Peyer's patch (tissue), 4 donors: ENCODE results near the gene LHFPL4.

Source experiments
- POLR2A ChIP-seq, 2 donors: fragments of 450-650 bp; IDR thresholded peaks; one replicate each; pipeline ENCODE4 v1.5.1; 2017; ENCODE audit warnings: antibody characterized with exemption in 2 of 2, mild to moderate bottlenecking in 2 of 2, moderate library complexity in 2 of 2
- TF ChIP-seq, protein P1 (sequence below), 6 experiments: fragments of 450-650 bp in 4 of 6; fragments of 200-600 bp in 2 of 6; sonication (generic) in 1 of 6; IDR thresholded peaks; one replicate each; pipeline ENCODE4 v1.5.1; 2017 to 2019; ENCODE audit warnings: antibody characterized with exemption in 6 of 6, mild to moderate bottlenecking in 3 of 6, moderate library complexity in 1 of 6

DNA sequence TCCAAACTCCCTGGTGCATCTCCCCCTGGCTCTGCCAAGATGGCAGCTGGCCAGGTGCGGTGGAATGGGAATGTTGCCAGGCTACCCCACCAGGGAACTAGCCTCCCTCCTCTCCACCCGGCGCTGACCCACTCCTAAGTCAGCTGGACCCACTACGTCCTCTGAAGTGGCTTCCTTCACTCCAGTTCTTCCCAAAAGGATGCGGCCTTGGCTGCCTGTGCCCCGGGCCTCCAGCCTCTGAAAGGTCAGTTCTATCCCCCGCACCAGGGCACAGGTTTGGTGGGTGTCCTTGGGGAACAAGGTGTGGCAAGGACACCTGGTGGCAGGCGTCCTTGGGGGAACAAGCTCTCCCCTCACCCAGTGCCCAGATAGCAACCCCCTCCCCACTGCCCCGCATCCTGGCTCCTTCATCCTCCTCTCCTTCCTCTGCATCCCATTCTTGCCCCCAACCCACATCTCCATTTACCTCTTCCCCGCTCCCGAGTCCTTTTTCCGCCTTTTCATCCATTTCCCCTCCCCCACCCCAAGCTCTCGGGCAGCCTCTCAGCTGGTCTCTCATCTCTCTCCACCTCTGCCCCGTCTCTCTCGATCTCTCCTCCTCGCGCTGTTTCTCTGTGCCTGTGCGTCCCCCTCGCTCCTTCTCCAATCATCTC lies 54.0 kb downstream of the LHFPL4 start:
- TF ChIP-seq, protein P1, sequence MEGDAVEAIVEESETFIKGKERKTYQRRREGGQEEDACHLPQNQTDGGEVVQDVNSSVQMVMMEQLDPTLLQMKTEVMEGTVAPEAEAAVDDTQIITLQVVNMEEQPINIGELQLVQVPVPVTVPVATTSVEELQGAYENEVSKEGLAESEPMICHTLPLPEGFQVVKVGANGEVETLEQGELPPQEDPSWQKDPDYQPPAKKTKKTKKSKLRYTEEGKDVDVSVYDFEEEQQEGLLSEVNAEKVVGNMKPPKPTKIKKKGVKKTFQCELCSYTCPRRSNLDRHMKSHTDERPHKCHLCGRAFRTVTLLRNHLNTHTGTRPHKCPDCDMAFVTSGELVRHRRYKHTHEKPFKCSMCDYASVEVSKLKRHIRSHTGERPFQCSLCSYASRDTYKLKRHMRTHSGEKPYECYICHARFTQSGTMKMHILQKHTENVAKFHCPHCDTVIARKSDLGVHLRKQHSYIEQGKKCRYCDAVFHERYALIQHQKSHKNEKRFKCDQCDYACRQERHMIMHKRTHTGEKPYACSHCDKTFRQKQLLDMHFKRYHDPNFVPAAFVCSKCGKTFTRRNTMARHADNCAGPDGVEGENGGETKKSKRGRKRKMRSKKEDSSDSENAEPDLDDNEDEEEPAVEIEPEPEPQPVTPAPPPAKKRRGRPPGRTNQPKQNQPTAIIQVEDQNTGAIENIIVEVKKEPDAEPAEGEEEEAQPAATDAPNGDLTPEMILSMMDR (IDR thresholded peaks at IDR 0.05), result no peak
- TF ChIP-seq POLR2A (IDR thresholded peaks at IDR 0.05), result no peak
